SHP77 (cell line): ENCODE measurements around the gene RAI1.
"Not testable (repeated sequence)": the region's sequence is repeated elsewhere in the genome, so short reads cannot be mapped to it uniquely, and the experiment has no call there.

Experiments used
- DNase-seq, 2 experiments: peaks; one replicate each; lab custom pipeline; 2025; lab: John Stamatoyannopoulos, UW

RAI1 gene

DNA sequence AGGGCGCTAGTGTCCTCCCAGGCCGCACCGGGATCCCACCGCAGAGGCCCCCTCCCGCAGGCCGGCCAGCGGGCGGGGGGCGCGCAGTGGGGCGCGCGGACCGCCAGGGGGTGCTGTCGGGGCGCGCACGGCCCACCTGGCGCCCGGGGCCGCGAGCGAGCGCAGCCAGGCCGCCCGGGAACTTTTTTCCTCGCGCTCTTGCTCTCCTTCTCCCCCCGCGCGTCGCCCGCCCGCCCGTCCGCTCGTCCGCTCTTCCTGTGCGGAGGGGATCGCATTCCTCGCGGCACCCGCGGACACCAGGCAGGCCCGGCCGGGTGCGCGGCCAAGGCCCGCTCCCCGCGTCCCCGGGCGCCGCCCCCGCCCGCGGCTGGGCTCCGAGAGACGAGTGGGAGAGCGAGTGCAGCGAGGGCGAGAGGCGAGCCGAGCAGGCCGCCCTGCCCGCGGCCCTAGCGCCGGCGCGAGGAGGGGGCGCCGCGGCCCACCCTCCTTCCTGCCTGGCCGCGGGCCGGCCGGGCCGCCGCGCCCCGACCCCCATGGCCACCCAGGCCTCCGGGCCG, at the start of gene RAI1:
Gene RAI1, plus strand, starts transcription at position 272 of the 557 bp plus-strand sequence. CDS start 111,491 bp downstream, outside the sequence.
- DNase-seq, result peak; percentile 92 to 98

- not testable (repeated sequence) for DNase-seq
Observed at GRCh38 chr17:17632690-17633089, 48.6 kb upstream of the RAI1 start.

DNA sequence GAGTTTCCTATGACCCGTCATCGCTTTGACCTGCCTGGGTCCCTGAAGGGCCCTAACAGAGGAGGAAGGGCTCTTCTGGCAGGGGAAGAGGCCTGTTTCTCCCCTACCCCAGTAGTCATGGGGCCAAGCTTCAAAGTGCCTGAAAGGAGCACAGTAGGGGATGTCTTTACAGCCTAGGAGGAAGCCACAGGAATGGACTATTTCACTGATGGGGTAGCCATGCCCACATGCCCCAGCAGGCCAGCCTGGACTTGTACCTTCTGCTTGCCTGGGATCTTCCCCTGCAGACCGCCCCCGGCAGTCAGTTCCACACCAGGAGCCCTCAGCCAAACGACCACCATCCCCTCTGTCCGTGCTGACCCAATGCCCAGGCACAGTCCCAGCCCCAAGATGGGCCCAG, 47.9 kb upstream of the RAI1 start:
- no peak for DNase-seq

GRCh38 chr17:17635126-17635525, 46.1 kb upstream of the RAI1 start:
- DNase-seq, result peak; percentile 41 to 64

DNA sequence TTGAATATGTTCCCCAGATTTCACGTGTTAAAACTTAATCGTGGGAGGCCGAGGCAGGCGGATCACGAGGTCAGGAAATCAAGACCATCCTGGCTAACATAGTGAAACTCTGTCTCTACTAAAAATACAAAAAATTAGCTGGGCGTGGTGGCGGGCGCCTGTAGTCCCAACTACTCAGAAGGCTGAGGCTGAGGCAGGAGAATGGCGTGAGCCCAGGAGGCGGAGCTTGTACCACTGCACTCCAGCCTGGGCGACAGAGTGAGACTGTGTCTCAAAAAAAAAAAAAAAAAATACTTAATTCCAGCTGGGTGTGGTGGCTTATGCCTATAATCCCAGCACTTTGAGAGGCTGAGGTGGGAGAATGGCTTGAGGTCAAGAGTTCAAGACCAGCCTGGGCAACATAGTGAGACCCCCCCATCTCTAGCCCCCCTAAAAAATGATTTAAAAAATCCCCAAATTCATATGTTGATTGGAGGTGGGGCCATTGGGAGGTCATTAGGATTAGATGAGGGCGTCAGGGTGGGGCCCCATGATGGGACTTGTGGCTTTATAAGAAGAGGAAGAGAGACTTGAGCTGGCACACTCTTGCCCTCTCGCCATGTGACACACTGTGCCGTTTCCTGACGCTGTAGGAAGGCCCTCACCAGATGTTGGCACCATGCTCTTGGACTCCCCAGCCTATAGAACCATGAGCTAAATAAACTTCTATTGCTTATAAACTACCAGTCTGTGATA, 45.6 kb upstream of the RAI1 start:
- not testable (repeated sequence) for DNase-seq

- no peak for DNase-seq
Observed at GRCh38 chr17:17636272-17636885, 44.9 kb upstream of the RAI1 start.

- DNase-seq, result no peak
Observed at GRCh38 chr17:17638467-17638866, 42.8 kb upstream of the RAI1 start.

- not testable (repeated sequence) for DNase-seq
Observed at GRCh38 chr17:17639661-17640270, 41.5 kb upstream of the RAI1 start.

- DNase-seq, result peak; percentile 95 to 96
Observed at GRCh38 chr17:17641621-17642409, 39.4 kb upstream of the RAI1 start.

DNA sequence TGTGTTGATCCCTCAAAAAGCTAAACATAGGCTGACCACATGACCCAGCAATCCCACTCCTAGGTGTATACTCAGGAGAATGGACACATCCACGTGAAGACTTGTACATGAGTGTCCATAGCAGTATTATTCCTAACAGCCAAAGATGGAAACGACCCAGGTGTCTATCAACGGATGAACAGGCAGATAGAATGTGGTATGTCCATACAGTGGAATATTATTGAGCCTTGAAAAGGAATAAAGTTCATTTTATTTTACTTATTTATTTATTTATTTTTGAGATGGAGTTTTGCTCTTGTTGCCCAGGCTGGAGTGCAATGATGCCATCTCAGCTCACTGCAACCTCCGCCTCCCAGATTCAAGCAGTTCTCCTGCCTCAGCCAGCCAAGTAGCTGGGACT, 36.1 kb upstream of the RAI1 start:
- not testable (repeated sequence) for DNase-seq

- no peak for DNase-seq
Observed at GRCh38 chr17:17645961-17646360, 35.3 kb upstream of the RAI1 start.

- DNase-seq, result no peak
Observed at GRCh38 chr17:17647524-17648178, 33.6 kb upstream of the RAI1 start.

GRCh38 chr17:17648762-17649161, 32.5 kb upstream of the RAI1 start:
- no peak for DNase-seq

DNA sequence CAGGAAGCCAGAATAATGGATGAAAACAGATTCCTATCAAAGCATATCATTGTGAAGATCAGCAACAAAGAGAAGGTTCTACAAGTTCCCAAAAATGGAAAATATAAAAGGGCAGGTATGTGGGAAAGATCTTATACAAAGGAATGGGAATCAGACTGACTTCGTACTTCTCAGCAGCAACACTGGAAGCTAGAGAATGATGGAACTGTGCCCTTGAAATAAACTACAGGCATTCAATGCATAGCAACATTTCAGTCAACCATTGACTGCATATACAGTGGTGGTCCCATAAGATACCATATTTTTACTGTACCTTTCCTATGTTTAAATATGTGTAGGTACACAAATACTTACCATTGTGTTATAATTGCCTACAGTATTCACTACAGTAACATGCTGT, 30.3 kb upstream of the RAI1 start:
- no peak for DNase-seq

DNA sequence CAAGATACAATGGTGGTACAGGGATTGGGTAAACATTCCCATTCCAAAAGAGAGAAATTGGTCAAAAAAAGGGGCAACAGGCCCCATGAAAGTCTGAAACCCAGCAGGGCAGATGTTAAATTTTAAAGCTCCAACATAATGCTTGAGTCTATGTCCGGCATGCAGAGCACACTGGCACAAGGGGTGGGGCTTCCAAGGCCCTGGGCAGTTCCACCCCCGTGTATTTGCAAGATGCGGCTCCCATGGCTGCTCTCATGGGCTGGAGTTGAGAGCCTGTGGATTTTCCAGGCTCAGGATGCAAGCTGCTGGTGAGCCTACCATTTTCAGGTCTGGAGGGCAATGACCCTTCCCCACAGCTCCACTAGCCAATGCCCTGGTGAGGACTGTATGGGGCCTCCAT, 27.9 kb upstream of the RAI1 start:
- DNase-seq, result no peak

- no peak for DNase-seq
Observed at GRCh38 chr17:17659340-17659739, 21.9 kb upstream of the RAI1 start.

- peak; percentile 47 for DNase-seq
Observed at GRCh38 chr17:17661134-17661533, 20.1 kb upstream of the RAI1 start.

DNA sequence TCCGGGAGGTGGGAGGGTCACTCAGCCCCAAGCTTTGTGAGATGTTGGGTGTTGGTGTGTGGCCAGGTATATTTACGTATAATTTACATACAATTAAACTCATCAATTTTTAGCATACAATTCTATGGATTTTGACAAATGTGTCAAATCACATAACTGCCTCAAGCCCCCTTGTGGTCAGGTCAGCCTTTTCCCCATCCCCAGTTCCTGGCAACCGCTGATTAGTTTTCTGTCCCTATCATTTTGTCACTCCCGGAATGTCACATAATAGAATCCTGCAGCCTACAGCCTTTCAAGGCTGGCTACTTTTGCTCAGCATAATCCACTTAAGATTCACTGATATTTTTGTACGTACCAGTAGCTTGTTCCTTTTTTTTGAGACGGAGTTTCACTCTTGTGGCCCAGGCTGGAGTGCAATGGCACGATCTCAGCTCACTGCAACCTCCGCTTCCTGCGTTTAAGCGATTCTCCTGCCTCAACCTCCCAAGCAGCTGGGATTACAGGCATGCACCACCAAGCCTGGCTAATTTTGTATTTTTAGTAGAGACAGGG, 19.3 kb upstream of the RAI1 start:
- no peak for DNase-seq

DNA sequence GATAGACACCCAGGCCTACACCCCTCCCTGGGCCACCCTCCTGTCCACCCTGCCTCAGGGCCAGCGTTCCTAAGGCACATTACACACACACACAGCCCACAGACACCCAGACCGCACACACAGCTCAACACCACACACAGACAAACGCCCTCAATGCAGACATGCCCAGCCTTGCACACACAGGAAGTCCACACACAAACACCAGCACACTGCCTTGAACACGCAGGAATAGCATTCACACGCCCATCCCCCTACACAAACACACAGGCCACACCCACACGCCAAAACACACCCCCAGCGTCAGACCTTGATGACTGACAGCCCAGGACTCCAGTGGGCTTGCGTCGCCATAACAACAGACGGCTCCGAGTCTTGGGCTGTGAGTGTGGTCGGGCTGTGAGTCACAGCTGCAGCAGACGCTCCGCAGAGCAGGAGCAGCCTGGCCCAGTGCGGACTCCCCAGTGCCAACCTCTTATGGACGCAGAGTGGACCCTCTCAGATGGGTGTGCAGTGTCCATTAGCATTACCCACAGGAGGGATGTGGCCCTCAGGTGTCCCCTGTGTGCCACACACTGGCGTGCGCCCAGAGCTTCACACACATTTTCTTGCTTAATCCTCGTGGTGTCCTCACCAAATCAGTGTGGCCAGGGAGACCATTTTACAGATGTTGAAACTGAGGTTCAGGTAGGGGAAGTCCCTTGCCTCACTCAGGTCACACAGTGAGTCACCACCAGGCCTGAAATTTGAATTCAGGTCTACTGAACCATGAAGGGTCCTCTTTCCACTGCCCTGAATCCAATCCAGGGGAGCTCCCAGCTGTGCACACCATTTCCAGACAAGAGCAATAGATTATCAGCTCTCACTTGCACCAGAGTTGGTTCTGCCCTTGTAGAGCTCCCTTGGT, 17.8 kb upstream of the RAI1 start:
- peak; percentile 97 to 98 for DNase-seq

GRCh38 chr17:17664064-17664452, 17.2 kb upstream of the RAI1 start:
- DNase-seq, result no peak
